ENCODE results near the gene BICRA. TPM values are rescaled to one million over a fixed set of nuclear protein-coding genes. Genes with fewer than 3 reads are reported as not detected.

The BICRA gene
- total and polyA plus RNA-seq, 2 of the 8 experiments (the other 6 are each of a cell fraction or from before 2014, with no cell fraction given), result 1.5 to 29.2 TPM

GRCh38 chr19:47691782-47692181, 82.8 kb downstream of the BICRA start (continued):
- TF ChIP-seq JUN (IDR thresholded peaks at IDR 0.05; ENCODE audit: low read depth, low read length), result no peak
- no peak for TF ChIP-seq NRF1 (IDR thresholded peaks at IDR 0.05; ENCODE audit: low read depth, low read length)

Data from H1 (cell line).